ENCODE data around the gene SLC9A4. TPM values are rescaled to one million over a fixed set of nuclear protein-coding genes. Genes with fewer than 3 reads are reported as not detected.

The SLC9A4 gene
- total and polyA plus RNA-seq, 2 donors (not counting 1 experiment from before 2014, with no cell fraction given) = not detected

- H3K36me3 ChIP-seq (ENCODE audit: control insufficient read depth, insufficient read depth, low read length) = no peaks in the 10 kb centered on the region
- no peak overlapping the region for H2AFZ ChIP-seq (ENCODE audit: low read length)
- H3K4me1 ChIP-seq (ENCODE audit: control insufficient read depth, extremely low read depth, insufficient read depth, low read length) = no peaks in the 10 kb centered on the region
- no peak overlapping the region for H3K4me3 ChIP-seq (replicated peaks in 1 of 4; ENCODE audit: control extremely low read depth in 1 of 4, insufficient read depth in 1 of 4, low read depth in 3 of 4, low read length in 4 of 4)
- DNase-seq (ENCODE audit: low read depth in 2 of 2) = peak; percentile 25 to 66
- H3K27me3 ChIP-seq (ENCODE audit: control insufficient read depth, insufficient read depth, low read length) = no peaks in the 10 kb centered on the region
- H3K27ac ChIP-seq (ENCODE audit: insufficient read depth, low read length) = no peak overlapping the region
- H4K20me1 ChIP-seq (ENCODE audit: control insufficient read depth, extremely low read depth, insufficient read depth, low read length) = no peaks in the 10 kb centered on the region
- no peak overlapping the region for H3K9ac ChIP-seq (ENCODE audit: insufficient read depth, low read length)
- no peaks in the 10 kb centered on the region for H3K9me3 ChIP-seq (ENCODE audit: control insufficient read depth, insufficient read depth, low read depth, low read length)
- no peak overlapping the region for H3K4me2 ChIP-seq (ENCODE audit: extremely low read depth, insufficient read depth, low read length)
- no peaks in the 10 kb centered on the region for H3K79me2 ChIP-seq (ENCODE audit: control insufficient read depth, insufficient read depth, low read length)
- TF ChIP-seq EZH2 (IDR thresholded peaks at IDR 0.05; ENCODE audit: low read length, missing control alignments) (no peak), CTCF (conservative IDR thresholded peaks at IDR 0.05 in 1 of 2, IDR thresholded peaks at IDR 0.05 in 1 of 2; ENCODE audit: low read depth in 1 of 2, low read length in 2 of 2) (peak; percentile 74)
These were observed 23.6 kb upstream of the SLC9A4 start for GRCh38 chr2:102449370-102449974.

GRCh38 chr2:102451968-102452367 is 21.1 kb upstream of the SLC9A4 start:
- H3K27me3 ChIP-seq (ENCODE audit: control insufficient read depth, insufficient read depth, low read length) = no peaks in the 10 kb centered on the region
- H3K4me1 ChIP-seq (ENCODE audit: control insufficient read depth, extremely low read depth, insufficient read depth, low read length) = no peaks in the 10 kb centered on the region
- H3K4me3 ChIP-seq (replicated peaks in 1 of 4; ENCODE audit: control extremely low read depth in 1 of 4, insufficient read depth in 1 of 4, low read depth in 3 of 4, low read length in 4 of 4) = no peak overlapping the region
- H3K27ac ChIP-seq (ENCODE audit: insufficient read depth, low read length) = no peak overlapping the region
- no peak overlapping the region for H3K4me2 ChIP-seq (ENCODE audit: extremely low read depth, insufficient read depth, low read length)
- H3K79me2 ChIP-seq (ENCODE audit: control insufficient read depth, insufficient read depth, low read length) = no peaks in the 10 kb centered on the region
- no peaks in the 10 kb centered on the region for H4K20me1 ChIP-seq (ENCODE audit: control insufficient read depth, extremely low read depth, insufficient read depth, low read length)
- H3K36me3 ChIP-seq (ENCODE audit: control insufficient read depth, insufficient read depth, low read length) = no peaks in the 10 kb centered on the region
- no peak for TF ChIP-seq CTCF (conservative IDR thresholded peaks at IDR 0.05 in 1 of 2, IDR thresholded peaks at IDR 0.05 in 1 of 2; ENCODE audit: low read depth in 1 of 2, low read length in 2 of 2)
- TF ChIP-seq EZH2 (IDR thresholded peaks at IDR 0.05; ENCODE audit: low read length, missing control alignments) = no peak
- H3K9ac ChIP-seq (ENCODE audit: insufficient read depth, low read length) = no peak overlapping the region
- H2AFZ ChIP-seq (ENCODE audit: low read length) = no peak overlapping the region
- no peak for DNase-seq (ENCODE audit: low read depth in 2 of 2)
- H3K9me3 ChIP-seq (ENCODE audit: control insufficient read depth, insufficient read depth, low read depth, low read length) = no peaks in the 10 kb centered on the region

- DNase-seq (ENCODE audit: low read depth in 2 of 2) = no peak
- no peak overlapping the region for H3K4me2 ChIP-seq (ENCODE audit: extremely low read depth, insufficient read depth, low read length)
- TF ChIP-seq EZH2 (IDR thresholded peaks at IDR 0.05; ENCODE audit: low read length, missing control alignments) (no peak), CTCF (conservative IDR thresholded peaks at IDR 0.05 in 1 of 2, IDR thresholded peaks at IDR 0.05 in 1 of 2; ENCODE audit: low read depth in 1 of 2, low read length in 2 of 2) (no peak)
These were observed 19.5 kb upstream of the SLC9A4 start for GRCh38 chr2:102453501-102453900.

More at GRCh38 chr2:102453501-102453900, 19.5 kb upstream of the SLC9A4 start:
- Histone ChIP-seq H3K36me3 (ENCODE audit: control insufficient read depth, insufficient read depth, low read length) (no peaks in the 10 kb centered on the region), H4K20me1 (ENCODE audit: control insufficient read depth, extremely low read depth, insufficient read depth, low read length) (no peaks in the 10 kb centered on the region), H3K9ac (ENCODE audit: insufficient read depth, low read length) (no peak overlapping the region), H2AFZ (ENCODE audit: low read length) (no peak overlapping the region), H3K79me2 (ENCODE audit: control insufficient read depth, insufficient read depth, low read length) (no peaks in the 10 kb centered on the region), H3K9me3 (ENCODE audit: control insufficient read depth, insufficient read depth, low read depth, low read length) (no peaks in the 10 kb centered on the region), H3K27me3 (ENCODE audit: control insufficient read depth, insufficient read depth, low read length) (no peaks in the 10 kb centered on the region), H3K27ac (ENCODE audit: insufficient read depth, low read length) (no peak overlapping the region), H3K4me3 (replicated peaks in 1 of 4; ENCODE audit: control extremely low read depth in 1 of 4, insufficient read depth in 1 of 4, low read depth in 3 of 4, low read length in 4 of 4) (no peak overlapping the region), H3K4me1 (ENCODE audit: control insufficient read depth, extremely low read depth, insufficient read depth, low read length) (no peaks in the 10 kb centered on the region)

All from fibroblast of lung (primary cell).